Stimulated activated CD4-positive, alpha-beta T cell treated with anti-CD3 and anti-CD28 coated beads, Interleukin-2, amount 100 ng/mL, for 48 hours (primary cell): Measurements from ENCODE around the gene SMCR8.
"Not testable (repeated sequence)": the region's sequence is repeated elsewhere in the genome, so short reads cannot be mapped to it uniquely, and the experiment has no call there.

ENCODE experiments used
- DNase-seq, 2 donors: peaks; one replicate each; pipeline ENCODE4 v3.0.0-alpha.2; 2020

SMCR8 gene

GRCh38 chr17:18319604-18320256 is 4.6 kb downstream of the SMCR8 start:
- no peak for DNase-seq

DNA sequence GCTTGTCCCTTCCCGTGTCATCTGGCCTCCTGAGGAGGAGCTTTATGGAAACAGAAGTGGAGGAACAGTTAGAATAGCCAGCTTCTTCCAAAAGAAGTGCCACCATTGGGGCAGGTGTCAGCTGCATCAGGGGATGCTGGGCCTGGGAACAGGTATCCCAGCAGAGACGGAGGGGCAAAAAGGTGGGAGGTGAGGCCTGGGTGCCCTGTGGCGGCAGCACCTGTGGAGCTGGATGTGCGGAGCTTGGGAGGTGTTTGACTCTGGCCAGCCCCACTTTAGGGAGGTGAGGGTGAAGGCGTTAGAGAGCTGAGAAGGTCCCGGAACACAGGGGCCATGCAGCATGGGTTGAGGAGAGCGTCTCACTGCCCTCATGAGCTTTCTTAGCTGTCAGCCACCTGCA is 5.2 kb downstream of the SMCR8 start:
- DNase-seq = no peak

DNA sequence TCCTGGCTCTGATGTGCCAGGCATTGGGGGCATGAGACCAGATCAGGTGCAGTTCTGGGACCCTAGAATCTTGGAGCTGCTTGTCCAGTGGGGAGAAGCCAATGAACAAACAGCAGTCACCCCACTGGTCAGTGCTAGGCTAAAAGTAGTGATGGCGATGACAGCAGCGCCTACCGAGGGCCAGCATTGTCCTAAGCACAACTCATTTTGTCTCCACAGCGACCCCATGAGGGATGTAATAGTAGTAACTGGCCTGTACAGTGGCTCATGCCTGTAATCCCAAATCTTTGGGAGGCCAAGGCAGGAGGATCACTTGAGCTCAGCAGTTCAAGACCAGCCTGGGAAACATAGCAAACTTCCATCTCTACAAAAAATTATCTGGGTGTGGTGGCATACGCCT is 6.2 kb downstream of the SMCR8 start:
- DNase-seq = no peak

- no peak for DNase-seq
These were observed 7.4 kb downstream of the SMCR8 start for GRCh38 chr17:18322522-18322921.

DNA sequence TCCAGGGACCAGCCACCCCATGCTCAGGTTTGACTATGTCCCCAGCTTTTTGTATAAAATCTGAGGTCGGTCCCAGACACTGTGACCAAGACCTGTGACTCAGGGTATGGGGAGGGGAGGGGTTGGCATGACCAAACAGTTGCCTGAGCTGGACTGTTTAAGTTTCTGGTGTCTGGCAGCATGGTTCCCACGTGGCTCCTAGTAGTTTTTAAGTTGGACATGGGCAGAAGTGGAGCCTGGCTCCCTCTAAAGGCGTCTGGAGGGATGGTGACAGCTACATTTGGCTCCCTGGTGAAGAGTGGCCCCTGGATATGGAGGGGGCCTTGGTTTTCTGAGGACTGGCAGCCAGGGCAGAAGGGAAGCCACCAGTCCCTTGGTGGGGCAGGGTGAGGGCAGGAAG is 7.9 kb downstream of the SMCR8 start:
- no peak for DNase-seq

DNA sequence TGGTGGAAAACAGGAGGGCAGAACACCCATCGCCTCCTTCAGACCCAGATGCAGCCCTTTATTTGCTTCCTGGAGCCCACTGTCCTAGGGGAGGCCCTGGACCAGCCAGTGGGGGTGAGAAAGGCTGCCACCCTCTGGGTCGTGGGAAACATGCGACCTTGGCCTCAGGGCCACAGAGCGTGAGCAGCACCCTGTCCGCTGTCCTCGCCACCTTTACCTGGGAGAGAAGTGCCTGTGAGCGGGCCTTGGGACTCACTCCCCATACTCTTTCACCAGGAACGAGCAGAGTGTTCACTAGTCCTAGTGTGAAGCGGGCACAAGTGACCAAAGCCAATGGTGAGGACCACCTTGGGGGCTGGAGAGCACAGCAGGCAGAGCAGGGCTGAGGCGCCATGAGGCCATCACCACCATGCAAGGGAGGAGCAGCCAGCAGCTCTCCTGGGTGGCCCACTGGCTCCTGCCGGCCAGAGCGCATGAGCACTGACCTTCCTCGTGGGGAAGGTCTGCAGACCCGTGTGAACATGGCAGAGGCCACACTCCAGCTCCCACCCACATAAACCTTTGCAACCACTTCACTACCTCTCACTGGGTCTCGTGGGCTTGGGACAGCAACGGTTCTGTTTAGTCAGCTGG is 8.5 kb downstream of the SMCR8 start:
- DNase-seq = no peak

DNA sequence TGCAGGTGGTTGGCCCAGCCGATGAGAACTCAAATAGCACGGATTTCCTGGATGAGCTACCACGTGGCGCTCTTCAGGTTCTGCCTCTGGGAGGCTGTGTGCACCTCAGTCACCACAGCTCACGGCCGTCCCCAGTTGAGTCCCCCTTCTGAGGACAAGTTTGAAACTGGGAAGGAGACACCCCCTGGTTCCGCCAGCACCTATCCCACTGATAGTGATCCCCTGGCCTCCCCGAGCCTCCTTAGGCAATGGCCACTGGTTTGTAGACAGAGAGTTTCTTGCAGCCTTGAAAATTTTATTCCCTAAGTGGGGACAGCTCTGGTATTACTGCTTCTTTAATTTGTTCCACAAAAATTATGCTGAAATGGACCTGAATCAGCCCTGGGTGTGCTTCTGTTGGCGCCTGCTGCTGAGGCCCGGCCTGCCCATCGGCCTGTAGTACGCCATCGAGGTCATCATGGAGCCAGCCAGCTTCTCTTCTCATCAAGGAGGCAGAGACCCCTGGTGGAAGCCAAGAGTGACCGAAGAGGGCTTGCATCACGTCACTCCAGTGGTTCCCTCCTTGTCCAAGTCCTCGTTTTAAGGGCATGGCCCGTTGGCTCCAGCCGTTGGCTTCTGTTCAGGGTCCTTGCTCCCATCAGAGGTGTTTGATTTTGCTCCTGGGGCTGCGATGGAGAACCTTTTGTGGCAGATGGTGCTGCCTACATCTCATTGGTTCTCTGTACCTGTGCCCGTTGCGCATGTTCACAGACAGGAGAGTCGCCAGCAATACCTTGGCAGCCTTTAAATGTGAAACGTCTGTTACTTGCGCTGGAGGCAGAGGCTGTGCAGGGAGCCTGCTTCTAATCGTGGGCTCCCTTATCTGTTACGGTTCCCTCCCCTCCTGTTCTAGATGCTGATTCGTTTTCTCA is 9.3 kb downstream of the SMCR8 start:
- DNase-seq = no peak

DNA sequence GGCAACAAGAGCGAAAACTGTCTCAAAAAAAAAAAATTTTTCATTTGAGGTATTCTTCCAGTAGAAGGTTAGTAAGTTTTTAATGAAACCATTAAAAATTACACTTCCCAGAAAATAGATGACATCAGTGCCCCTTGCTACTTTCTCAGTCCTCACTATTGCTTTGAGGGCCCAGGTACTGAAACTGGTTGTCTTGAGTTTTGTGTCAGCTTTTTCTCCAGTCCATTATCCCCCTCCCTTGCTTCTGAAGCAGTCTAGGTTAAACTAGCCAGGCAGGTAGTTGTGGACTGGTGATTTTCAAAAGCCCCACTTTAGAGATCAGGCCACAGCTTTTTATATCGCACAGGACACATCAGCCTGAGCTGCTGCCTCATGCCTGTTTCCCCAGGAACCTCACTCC is 10.9 kb downstream of the SMCR8 start:
- no peak for DNase-seq

DNA sequence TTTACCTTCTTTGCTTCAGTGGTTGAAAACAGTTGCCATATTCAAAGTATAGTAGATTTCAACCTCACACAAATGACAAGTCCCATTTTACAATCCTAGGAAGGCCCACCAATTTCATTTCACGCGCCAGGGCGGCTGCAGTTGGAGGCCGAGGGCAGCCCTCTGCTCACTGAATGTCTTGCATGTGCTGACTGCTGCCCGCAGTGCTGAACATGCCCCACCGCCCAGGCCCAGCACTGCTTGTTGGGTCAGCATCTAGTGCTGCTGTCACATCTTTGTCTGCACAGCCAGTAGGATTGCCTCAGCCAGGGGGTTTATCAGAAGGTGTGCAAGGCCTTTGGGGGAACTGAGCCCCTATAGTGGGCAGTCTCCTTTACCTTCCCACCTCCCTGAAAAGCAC is 11.5 kb downstream of the SMCR8 start:
- DNase-seq = no peak

- DNase-seq = no peak
These were observed 12.0 kb downstream of the SMCR8 start for GRCh38 chr17:18327093-18327492.

DNA sequence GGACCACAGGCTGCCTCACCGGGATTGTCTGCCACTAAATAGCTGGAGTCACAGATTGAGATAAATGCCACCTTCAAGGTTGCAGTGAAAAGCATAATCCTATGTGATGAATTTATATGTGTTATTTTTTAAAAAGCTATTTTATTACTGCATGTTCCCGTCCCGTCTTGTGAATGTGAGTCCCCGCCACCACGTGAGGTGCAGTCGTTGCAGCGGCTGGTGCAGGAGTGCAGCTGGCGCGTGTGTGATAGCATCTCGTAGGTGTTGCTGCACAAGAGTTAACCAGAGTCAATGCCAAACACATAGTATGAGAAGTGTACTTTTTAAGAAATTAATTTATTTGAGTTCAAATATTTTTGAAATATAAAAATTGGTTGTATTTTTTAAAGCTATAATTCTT is 12.5 kb downstream of the SMCR8 start:
- DNase-seq = no peak

- DNase-seq = no peak
These were observed 13.6 kb downstream of the SMCR8 start for GRCh38 chr17:18328643-18329204.

GRCh38 chr17:18331879-18332278 is 16.8 kb downstream of the SMCR8 start:
- DNase-seq = no peak

GRCh38 chr17:18332909-18333489 is 17.9 kb downstream of the SMCR8 start:
- DNase-seq = no peak

DNA sequence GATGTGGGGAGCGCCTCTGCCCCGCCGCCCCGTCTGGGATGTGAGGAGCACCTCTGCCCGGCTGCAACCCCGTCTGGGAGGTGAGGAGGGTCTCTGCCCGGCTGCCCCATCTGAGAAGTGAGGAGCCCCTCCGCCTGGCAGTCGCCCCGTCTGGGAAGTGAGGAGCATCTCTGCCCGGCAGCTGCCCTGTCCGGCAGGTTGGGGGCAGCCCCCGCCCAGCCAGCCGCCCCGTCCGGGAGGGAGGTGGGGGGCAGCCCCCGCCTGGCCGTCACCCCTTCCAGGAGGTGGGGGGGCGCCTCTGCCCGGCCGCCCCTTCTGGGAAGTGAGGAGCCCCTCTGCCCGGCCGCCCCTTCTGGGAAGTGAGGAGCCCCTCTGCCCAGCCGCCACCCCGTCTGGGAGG is 23.1 kb downstream of the SMCR8 start:
- DNase-seq = not testable (repeated sequence)

DNA sequence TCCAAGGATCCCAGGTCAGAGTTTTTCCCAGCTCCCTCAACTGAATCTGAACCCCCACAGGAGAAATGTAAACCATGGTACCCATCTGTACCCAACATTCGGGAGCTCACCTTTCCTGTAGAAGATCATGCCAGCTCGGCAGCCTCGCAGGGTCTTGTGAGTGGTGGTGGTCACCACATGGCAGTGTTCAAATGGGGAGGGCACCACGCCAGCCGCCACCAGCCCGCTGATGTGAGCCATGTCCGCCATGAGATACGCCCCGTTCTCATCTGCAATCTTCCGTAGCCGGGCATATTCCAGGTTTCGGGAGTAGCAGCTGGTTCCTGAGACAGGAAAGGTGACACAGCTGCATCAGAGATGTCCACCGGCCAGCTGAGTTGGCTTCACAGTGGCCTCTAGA is 24.8 kb downstream of the SMCR8 start:
- no peak for DNase-seq

DNA sequence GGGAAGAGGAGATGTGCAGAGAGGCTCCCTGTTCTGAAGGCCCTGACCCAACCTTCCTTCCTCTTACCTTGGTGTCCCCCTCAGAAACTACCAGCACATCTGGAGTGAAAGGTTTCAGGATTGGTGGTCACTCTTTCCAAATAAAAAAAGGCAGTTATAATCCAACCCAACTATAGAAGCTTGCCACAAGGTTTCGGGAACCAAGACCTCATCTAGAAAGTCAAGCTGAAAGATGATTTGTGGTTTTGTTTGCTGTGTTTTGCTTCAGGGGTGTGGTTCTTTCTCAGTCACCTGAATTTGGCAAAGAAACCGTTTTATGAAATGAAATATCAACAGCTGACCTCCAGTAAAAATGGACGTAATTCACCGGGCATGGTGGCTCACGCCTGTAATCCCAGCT is 28.9 kb downstream of the SMCR8 start:
- DNase-seq = no peak

GRCh38 chr17:18353541-18353940 is 38.4 kb downstream of the SMCR8 start:
- DNase-seq = no peak

DNA sequence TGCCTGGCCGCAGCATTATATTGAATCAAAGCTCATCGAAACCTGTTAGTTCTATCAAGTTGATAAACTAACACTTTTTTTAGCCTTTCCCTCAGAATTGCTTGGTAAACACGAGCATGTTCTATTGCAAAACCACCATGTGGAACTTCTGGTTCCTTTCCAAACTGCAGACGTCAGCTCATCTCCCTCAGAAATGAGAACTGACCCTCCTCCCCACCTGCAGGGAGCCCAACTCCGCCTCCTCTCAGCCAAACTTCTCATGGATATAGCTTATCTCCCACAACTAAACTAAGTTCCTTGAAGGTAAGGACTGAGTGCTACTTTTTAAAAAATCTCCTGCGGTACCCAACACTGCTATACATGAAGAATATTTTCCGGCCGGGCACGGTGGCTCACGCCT is 41.5 kb downstream of the SMCR8 start:
- DNase-seq = no peak

DNA sequence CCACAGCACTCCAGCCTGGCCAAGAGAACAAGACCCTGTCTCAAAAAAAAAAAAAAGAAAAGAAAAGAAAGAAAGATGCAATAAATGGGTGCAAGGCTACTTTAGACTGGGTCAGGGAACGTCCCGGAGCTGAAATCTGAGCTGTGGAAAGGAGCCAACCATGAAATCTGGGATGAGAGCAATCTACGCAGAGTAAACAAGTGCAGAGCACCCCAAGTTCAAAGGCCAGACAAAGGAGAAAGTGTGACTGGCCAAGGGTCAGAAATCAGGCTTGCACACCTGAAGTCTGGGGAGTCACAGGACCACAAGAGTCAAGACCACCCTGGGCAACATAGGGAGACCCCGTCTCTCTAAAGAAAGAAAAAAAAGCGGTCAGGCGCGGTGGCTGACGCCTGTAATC is 45.4 kb downstream of the SMCR8 start:
- DNase-seq = no peak

DNA sequence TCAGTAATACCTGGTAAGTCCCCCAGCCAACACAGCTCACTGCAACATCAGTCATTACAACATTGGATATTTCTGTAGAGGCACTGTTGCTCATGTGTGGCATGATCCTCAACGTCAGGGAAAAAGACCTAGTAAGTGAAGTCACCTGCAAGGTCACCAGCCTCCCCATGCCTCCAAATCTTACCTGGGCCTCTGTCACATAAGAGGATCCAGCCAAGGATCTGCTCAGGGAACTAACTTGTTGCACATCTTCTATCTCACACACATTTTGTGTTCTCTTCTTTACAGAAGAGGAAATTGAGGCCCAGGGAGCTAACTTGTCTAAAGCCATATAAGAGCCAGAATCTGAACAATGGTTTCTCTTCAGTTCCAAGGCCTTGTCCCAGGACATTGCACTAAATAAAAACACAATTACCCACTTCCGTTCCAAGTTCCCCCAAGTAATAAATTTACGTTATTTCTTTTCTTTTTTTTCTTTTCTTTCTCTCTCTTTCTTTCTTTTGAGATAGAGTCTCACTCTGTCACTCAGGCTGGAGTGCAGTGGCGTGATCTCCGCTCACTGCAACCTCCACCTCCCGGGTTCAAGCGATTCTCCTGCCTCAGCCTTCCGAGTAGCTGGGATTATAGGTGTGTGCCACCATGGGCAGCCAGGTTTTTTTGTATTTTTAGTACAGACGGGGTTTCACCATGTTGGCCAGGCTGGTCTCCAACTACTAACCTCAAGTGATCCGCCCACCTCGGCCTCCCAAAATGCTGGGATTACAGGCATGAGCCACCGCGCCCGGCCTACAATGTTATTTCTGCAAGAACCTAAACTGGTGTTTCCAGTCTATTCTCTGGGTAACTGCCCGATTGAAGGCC is 47.0 kb downstream of the SMCR8 start:
- no peak for DNase-seq

- peak; percentile 9 to 11 for DNase-seq
These were observed 47.6 kb downstream of the SMCR8 start for GRCh38 chr17:18362698-18363100.
